Kidney glomerular epithelial cell (primary cell): ENCODE measurements around the gene ARID4B.
A peak's percentile ranks its signal among the peaks of the same experiment; 100 is the strongest.
"Not testable (repeated sequence)": the region's sequence is repeated elsewhere in the genome, so short reads cannot be mapped to it uniquely, and the experiment has no call there.

Experiments used
- DNase-seq: peaks from one replicate; lab custom pipeline; 2025; lab: John Stamatoyannopoulos, UW

Gene ARID4B

DNA sequence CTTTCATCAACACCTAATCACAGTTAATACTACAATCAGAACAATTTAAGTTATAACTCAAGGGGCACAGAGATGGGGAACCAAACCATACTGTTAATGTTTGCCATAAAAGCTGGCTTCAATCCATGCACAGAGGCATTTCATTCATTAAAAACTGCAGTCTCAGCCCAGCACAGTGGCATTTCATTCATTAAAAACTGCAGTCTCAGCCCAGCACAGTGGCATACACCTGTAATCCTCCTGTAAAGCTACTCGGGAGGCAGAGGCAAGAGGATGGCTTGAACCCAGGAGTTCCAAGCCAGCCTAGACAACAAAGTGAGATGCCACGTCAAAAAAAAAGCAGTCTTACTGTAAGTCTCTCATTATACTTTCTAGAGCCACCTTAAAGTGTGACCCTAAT lies 29.2 kb downstream of the ARID4B start:
- no peak for DNase-seq

DNA sequence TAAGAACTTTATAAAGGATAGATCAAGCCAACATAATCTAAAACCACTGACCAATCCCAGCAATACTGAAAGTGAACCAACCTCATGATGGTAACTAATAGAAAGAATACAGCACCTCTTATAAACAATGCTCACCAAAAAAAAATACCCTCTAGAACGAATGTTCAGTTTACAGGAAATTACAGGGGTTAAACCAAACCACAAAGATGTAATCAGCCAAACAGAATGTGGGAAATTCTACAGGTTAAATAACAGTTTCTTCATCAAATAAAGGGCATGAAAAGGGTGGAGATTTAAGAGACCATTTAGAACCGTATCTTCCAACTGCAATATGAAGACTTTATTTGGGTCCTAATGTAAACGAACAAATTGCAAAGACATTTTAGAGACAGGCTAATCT lies 30.4 kb downstream of the ARID4B start:
- no peak for DNase-seq

DNA sequence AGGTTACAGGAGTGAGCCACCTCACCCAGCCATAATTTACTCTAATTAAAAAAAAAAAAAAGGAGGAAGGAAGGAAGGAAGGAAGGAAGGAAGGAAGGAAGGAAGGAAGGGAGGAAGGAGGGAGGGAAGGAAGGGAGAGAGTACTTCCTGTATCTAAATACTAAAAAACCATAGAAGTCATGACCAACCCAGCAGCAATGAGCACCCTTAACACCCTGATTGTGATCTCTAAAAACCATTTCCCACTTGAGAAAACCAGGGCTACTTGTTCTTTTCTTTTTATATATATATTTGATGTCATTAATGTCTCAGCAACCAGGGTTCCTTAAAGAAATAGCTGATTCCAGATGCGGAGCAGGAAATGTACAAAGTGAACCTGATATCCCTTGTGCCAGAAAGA lies 31.2 kb downstream of the ARID4B start:
- no peak for DNase-seq

DNA sequence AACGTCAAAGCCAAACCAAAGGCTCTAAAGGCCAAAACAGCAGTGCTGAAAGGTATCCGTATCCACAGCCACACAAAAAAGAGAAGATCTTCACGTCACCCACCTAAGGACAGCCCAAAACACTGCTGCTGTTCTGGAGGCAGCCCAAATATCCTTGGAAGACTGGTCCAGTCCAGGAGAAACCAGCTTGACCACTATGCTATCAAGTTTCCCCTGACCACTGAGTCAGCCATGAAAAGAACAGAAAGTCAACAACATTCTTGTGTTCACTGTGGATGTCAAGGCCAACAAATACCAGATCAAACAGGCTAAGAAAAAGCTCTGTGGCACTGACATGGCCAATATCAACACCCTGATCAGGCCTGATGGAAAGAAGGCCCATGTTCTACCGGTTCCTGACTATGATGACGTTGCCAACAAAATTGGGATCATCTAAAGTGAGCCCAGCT lies 32.1 kb downstream of the ARID4B start:
- peak; percentile 13 for DNase-seq

DNA sequence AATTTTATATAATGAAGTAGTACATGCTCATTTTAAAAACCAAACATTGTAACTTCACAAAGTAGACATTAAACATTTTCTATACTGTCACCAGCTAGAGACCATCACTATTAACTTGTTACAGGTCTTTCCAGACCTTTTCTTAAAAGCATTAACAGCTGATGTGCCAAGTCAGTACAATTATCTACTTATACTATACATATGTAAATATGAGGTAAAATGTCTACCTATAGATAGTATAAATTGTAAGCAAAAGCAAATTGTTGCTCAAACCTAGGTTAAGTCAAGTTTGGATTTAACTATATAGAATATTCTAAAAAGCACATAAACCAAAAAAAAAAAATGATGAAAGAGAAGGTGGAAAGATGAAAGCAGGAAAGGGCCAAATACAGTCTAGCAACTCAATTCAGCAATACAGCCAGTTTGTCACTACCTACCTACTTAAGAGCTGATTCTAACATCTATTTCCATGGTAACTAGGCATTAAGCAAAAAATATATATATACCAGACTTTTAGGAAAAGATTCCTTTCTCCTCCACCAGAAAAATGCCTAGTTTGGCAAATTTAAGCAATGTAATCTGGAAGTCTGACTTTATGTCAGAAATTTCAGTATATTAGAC lies 34.5 kb downstream of the ARID4B start:
- no peak for DNase-seq

DNA sequence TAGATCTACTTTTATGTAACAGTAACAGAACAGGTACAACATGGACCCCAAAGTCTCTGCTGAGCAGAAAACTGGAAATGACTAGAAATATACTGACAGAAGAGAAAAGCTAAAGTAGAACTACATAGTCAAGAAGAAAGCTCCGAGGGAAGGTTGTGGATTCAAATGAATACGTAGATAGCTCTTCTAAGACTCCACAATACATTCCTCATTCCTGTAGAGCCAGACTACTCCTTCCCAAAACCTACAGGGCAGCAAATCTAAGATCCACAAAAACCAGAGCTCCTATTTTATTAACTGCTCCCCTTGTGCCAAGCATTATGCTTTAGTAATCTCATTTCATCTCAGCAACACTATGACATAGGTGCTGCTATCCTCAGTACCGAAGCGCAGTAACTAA lies 35.2 kb downstream of the ARID4B start:
- DNase-seq, result no peak

DNA sequence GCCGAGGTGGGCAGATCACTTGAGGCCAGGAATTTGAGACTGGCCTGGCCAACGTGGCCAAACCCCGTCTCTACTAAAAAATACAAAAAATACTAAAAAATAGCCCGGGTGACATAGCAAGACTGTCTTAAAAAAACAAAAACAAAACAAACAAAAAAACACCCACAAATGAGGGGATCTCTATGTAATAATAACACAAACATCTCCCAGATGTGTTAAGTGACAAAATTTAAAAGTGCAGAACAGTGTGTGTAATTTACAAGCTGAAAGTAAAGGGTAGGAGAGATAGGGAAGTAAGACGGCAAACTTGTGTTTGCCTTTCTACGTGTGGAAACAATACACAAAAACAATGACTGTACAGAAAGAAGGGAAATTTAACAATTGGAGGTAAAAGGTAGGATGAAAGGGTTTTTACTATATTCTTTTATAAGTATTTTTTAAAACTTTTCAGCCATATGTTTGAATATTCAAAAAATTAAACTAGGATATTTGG lies 36.3 kb downstream of the ARID4B start:
- DNase-seq, result no peak

DNA sequence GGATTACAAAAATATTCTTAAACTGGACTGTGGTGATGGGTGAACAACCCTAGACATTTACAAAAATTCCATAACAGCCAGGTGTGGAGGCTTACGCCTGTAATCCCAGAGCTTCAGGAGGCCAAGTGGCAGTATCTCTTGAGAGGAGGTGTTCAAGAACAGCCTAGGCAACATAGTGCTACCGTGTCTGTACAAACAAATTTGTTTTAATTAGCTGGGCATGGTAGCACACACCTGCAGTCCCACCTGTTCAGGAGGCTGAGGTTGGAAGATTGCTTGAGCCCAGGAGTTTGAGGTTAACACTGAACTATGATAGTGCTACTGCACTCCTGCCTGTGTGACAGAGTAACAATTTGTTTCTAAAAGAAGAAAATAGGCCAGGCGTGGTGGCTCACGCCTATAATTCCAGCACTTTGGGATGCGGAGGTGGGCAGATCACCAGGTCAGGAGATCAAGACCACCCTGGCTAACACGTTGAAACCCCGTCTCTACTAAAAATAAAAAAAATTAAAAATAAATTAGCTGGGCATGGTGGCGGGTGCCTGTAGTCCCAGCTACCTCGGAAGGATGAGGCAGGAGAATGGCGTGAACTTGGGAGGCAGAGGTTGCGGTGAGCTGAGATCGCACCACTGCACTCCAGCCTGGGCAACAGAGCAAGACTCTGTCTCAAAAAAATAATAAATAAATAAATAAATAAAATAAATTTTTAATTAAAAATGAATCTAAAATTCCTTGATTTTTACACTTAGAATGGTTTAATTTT lies 37.1 kb downstream of the ARID4B start:
- no peak for DNase-seq

DNA sequence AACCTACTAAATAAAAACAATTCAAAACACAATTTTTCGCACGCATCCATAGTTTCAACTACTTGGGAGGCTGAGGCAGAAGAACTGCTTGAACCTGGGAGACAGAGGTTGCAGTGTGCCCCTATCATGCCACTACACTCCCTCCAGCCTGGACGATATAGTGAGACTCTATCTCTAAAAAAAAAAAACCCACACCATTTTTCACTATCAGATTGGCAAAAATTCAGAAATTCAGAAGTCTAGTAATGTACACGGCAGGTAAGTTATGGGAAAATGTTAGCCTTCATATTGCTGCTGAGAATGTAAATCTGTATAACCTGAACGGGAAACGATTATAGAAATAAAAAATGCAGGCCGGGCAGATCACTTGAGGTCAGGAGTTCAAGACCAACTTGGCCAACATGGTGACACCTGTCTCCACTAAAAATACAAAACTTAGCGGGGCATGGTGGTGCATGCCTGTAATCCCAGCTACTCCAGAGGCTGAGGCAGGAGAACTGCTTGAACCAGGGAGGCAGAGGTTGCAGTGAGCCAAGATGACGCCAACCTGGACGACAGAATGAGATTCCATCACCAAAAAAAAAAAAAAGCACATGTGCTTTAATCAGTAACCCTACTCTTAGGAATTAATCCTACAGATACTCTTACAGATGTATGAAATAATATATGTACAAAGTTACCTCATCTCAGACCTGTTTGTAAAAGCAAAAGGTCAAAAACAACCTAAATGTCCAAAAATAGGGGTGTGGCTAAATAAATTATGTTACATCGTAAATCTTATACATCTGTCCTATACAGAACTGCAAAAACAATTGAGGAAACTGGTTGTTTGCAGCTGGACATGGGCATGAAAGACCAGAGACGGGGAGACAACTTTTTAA lies 37.9 kb downstream of the ARID4B start:
- no peak for DNase-seq

DNA sequence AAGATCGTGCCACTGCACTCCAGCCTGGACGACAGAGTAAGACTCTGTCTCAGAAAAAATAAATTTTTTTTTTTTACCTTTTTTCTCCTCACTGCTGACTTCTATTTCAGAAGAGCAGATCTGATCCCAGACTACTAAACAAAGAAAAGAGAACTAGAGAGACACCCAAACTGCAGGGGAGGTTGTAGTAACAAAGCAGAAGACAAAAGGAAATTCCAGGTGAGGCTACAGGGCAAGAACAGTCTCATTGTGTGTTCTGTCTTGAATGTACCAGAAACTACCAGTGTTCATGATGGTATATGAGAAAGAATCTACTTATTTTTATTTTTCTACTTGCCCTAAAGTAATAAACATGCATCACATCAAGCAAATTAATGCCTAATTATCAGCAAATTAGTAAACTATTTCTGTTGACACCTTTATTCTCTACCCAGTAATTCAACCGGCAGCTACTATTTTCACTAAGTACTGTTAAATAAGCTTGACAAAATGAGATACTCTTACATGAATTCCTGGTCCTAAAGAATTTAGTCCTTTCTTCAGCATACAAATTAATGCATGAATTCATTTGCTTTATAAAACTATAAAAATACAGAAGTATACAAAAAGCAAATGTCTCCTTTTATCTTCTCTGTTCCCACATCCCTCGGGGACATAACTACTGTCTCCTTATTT lies 40.6 kb downstream of the ARID4B start:
- no peak for DNase-seq

DNA sequence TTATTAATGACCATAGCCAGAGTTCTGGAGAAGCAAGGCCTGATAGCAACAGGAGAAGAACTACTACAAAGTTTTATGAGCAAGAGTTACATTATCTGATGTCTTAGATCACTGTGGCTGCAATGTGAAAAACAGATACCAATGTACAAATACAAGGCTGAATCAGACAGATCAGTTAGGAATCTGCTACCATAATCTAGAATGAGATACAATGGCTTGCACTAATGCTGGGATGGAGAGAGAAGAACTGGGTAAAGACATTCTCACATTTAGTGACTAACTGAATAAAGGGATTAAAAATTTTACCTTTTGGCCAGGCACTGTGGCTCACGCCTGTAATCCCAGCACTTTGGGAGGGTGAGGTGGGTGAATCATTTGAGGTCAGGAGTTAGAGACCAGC lies 41.3 kb downstream of the ARID4B start:
- DNase-seq, result no peak

DNA sequence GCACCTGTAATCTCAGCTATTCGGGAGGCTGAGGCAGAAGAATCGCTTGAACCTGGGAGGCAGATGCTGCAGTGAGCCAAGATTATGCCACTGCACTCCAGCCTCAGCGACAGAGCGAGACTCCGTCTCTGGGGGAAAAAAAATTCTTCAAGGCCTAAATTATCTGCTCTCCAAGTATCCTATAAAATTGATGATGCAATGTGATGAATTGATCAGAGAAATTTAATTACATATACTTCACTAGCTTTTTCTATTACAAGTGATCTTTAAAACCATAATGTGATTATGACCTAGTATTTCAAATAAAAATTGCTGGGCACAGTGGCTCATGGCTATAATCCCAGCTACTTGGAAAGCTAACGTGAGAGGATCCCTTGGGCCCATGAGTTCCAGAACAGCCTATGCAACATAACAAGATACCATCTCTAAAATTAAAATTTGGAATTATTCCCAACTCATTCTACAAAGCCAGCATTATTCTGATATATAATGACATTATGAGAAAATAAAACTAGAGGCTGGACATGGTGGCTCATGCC lies 43.7 kb downstream of the ARID4B start:
- no peak for DNase-seq

DNA sequence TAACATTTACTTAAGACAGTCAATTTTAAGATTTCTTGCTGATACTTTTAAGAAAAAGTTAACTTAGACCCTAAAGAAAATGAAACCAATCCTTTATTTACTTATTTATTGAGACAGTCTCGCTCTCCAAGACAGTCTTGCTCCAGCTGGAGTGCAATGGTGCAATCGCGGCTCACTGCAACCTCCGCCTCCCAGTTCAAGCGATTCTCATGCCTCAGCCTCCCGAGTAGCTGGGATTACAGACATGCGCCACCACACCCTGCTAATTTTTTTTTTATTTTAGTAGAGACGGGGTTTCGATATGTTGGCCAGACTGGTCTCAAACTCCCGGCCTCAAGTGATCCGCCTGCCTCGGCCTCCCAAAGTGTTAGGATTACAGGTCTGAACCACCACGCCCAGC lies 44.3 kb downstream of the ARID4B start:
- not testable (repeated sequence) for DNase-seq

DNA sequence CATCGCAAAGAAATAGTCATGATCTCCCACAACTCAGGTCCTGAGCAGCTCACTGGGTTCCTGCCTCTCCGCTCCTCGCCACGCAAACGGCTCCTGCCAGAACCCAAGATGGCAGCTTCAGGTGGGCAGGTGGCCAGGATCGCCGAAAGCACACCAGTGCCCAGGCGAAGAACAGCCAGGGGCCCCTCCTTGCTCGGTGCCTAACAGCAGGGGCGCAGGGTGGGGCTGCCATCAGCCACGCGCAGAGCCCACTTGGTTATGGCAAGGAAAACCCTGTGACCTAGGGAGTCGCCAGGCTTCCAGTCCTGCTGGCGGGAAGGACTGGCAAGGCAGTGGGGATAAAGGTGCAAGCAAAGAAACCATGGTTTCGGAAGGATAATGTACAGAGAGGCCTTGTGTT lies 47.5 kb downstream of the ARID4B start:
- no peak for DNase-seq

DNA sequence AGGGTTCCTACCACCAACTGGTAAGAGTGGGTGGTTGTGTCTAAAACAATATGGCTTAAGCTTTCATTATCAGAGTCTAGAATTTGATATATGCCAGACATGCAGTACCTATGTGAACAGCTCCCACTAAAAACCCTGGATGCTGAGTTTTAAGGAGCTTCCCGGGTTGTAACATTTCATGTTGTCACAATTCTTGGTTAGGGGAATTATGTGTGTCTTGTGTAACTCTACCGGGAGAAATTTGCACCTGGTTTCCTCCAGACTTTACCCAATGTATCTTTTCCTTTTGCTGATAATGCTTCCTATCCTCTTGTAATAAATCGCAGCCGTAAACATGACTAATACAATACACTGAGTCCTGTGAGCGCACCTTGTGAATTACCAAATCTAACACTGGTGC lies 48.3 kb downstream of the ARID4B start:
- no peak for DNase-seq

DNA sequence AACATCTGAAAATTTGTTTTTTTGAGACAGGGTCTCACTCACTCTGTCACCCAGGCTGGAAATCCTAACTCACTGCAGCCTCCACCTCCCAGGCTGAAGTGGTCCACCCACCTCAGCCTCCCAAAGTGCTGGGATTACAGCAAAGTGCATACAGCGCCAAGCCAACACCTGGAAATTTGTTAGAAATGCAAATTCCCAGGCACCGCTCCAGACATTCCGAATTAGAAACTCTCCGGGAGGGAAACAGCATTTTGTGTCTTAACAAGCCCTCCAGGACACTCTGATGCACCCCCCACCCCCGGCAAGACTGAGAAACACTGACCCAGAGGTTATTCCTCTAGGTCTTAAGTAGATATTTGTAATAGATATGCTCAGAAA lies 49.1 kb downstream of the ARID4B start:
- no peak for DNase-seq

DNA sequence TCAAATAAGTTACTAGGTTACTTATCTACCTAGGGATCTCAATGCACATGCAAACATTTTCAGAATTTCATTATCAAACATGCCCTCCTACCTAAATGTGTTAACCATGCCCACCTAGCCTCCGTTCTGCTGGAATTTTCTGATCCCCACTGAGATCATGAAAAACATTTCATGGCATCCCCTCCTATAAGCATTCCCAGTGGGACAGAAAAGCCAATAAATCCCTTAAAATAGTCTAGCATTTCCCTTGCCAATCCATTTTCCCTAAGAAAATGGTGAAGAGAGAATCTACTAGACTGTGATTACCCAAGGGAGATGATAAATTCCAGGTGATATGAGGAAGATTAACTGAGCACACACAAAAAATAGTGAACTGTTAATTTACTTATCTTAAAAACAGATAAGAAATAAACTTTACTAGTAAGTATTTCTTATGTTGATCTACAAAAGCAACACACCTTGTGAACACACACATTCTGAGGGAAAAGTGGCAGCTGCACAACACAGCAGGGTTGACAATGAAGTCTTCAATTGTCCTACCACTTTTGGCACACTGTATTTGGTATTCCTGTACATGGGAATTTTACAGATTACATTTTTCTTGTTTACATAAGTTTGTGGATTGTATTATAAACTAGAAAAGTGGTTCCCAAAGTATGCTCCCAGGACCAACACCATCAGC lies 49.6 kb downstream of the ARID4B start:
- no peak for DNase-seq

DNA sequence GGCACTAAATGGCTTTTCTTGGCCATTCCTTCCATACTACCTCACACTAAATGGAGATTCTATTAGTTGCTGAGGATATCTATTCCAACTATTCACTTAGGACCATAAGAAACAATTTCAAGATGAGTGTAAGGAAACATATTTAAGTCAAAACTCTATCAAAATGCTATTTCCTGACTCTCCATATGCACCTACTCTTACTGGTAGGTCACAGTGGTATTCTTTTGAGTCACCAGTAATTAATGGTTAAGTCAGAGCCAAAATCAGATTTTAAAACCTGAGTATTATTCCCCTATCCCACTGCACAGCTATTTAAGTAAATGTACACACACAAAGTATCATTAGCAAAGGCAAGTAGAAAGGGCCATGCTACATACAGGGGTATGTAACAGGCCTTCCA lies 50.3 kb downstream of the ARID4B start:
- DNase-seq, result no peak

DNA sequence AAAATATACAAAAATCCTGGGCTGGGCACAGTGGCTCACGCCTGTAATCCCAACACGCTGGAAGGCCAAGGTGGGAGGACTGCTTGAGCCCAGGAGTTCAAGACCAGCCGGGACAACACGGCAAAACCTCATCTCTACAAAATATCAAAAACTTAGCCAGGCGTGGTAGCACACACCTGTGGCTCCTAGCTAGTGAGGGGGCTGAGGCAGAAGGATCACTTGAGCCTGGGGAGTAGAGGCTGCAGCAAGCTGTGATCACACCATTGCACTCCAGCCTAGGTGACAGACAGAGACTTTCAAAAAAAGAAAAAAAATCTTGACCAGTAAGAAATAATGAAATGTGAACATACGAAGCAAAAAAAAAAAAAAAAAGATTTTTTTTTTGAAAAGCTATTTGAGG lies 52.1 kb downstream of the ARID4B start:
- DNase-seq, result no peak

DNA sequence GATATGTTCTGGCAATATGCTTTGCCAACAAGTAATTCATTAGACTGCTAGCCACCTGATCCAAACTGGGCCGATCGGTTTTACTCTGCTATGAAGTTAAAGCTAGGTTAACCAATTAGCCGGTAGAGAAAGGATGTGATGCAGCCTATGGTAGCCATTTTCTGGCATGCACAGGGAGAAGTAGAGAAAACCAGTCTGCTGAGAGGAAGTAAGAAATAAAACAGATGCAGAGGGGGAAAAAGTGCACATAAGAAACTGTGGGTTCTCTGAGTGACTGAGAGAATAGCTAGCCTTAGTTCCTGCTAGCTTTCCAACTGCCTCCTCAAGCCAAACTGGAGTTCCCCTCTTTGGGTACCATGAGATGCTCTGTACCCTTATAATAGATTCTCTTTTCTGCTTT lies 52.8 kb downstream of the ARID4B start:
- no peak for DNase-seq

DNA sequence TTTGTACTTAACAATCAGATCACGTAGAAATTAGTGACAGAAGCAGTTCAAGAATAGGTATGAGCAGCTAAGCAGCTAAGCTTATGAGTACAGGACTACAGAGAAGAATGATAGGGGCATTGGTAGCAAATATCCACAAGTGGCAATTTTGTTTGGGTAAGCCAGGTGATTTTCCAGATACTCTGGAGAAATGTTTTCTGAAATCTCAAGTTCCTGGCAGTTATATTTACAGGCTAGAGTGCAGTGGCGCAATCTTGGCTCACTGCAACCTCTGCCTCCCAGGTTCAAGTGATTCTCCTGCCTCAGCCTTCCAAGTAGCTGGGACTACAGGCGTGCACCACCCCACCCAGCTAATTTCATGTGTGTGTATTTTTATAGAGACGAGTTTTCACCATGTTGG lies 55.1 kb downstream of the ARID4B start:
- no peak for DNase-seq
